Kidney (tissue), 14 donors: Measurements from ENCODE around the gene PRKN. TPM values are rescaled to one million over a fixed set of nuclear protein-coding genes. Genes with fewer than 3 reads are reported as not detected.

Experiments used
- DNase-seq, 5 donors: peaks; one replicate each; pipeline ENCODE4 v3.0.0-alpha.2; 2013 to 2020
- FAIRE-seq: peaks from 2 replicates; lab custom pipeline; 2012; peaks lifted over from hg19 to GRCh38; lab: Jason Lieb, UNC
- H3K27ac ChIP-seq, 2 donors: one replicate each; pipeline ENCODE4 v1.7.0; 2013; ENCODE audit warnings: low read depth in 2 of 2, low read length in 2 of 2, inconsistent platforms in 1 of 2
- H3K27me3 ChIP-seq: one replicate; pipeline ENCODE4 v1.7.1; 2013; ENCODE audit warnings: low read length, inconsistent platforms; ENCODE audit not compliant: control insufficient read depth, insufficient read depth
- H3K36me3 ChIP-seq, 3 donors: one replicate each; pipeline versions ENCODE4 v1.7.0 to v1.7.1; 2013; ENCODE audit warnings: low read length in 3 of 3, control low read depth in 1 of 3, inconsistent platforms in 1 of 3; ENCODE audit not compliant: insufficient read depth in 3 of 3, control insufficient read depth in 2 of 3
- H3K4me1 ChIP-seq, 3 donors: one replicate each; pipeline versions ENCODE4 v1.7.0 to v1.7.1; 2013; ENCODE audit warnings: low read length in 3 of 3, inconsistent platforms in 1 of 3, low read depth in 1 of 3; ENCODE audit not compliant: control insufficient read depth in 2 of 3, insufficient read depth in 2 of 3
- H3K4me3 ChIP-seq, 3 donors: one replicate each; pipeline versions ENCODE4 v1.7.0 to v1.8.1; 2013; ENCODE audit warnings: low read length in 3 of 3, control low read depth in 1 of 3, inconsistent platforms in 1 of 3
- H3K9ac ChIP-seq, 3 donors: one replicate each; pipeline versions ENCODE4 v1.7.0 to v1.7.1; 2013; ENCODE audit warnings: low read length in 3 of 3, control low read depth in 1 of 3, inconsistent platforms in 1 of 3
- H3K9me3 ChIP-seq, 3 donors: one replicate each; pipeline versions ENCODE4 v1.7.0 to v1.7.1; 2013; ENCODE audit warnings: low read length in 3 of 3, control low read depth in 1 of 3, inconsistent platforms in 1 of 3; ENCODE audit not compliant: control insufficient read depth in 2 of 3, insufficient read depth in 1 of 3
- intact Hi-C: fragments of 100-400 bp; cut with DNase I; formaldehyde crosslinking; loops from one replicate; pipeline ENCODE4 v1.11.1; 2022
- polyA plus RNA-seq: library from polyadenylated mRNA; stranded (reverse); fragments of 350-450 nt; fragmentation: Illumina TruSeq; extraction: RNeasy Lipid Tissue Mini Kit (QIAGEN cat#74804); gene quantifications from one replicate; pipeline ENCODE4 v1.2.3, GENCODE V29; 2014; ENCODE audit warnings: low read depth, low replicate concordance; ENCODE audit not compliant: insufficient read depth
- total RNA-seq: library from RNA; stranded (reverse); fragmentation: NEBNext Ultra II Directional; extraction: Animal tissue kit (Norgen Biotek cat#: 25700); gene quantifications from one replicate; pipeline ENCODE4 v1.2.1, GENCODE V29; 2021
- TF ChIP-seq, protein P1 (sequence below): IDR thresholded peaks from 3 replicates; pipeline ENCODE4 v1.5.1; 2012; ENCODE audit warnings: mild to moderate bottlenecking, moderate library complexity, borderline replicate concordance; ENCODE audit not compliant: insufficient read depth; ENCODE audit errors: extremely low read depth
- donor health status: control.
- donor health status: control.
- donor health status: control.
- donor health status: control.
- donor health status: control.
- donor health status: DM: yes; HTN: yes; CAD: no.
- donor health status: Normal renal cell carcinoma (clear cell type).

Gene PRKN
- total and polyA plus RNA-seq, 2 donors from 2014 or later = 8.6 to 10.4 TPM

DNA sequence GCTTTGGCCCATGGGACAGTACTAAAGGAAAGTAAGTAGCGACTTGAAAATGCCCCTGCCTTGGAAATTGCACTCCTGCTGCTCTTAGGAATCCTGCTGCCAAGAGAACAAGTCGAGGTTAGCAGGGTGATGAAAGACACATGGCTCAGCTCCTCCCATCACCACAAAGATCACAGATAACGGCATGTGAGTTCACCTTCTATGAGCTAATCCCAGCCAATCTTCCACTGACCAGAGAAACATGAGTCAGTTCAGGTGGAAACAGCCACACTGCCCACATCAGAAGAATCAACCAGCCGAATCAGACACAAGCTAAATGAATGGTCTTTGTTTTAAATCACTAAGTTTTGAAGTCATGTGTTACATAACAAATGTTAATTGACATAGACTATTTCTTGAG, 106.3 kb downstream of the PRKN start:
- Histone ChIP-seq H3K9ac (no peak overlapping the region), H3K4me3 (no peak overlapping the region), H3K36me3 (no peaks in the 10 kb centered on the region), H3K27ac (no peak overlapping the region), H3K27me3 (no peaks in the 10 kb centered on the region), H3K4me1 (no peaks in the 10 kb centered on the region), H3K9me3 (no peaks in the 10 kb centered on the region)
- peak in 3 of 5 donors; percentile 20 to 48 (median 32) for DNase-seq
- TF ChIP-seq, protein P1, sequence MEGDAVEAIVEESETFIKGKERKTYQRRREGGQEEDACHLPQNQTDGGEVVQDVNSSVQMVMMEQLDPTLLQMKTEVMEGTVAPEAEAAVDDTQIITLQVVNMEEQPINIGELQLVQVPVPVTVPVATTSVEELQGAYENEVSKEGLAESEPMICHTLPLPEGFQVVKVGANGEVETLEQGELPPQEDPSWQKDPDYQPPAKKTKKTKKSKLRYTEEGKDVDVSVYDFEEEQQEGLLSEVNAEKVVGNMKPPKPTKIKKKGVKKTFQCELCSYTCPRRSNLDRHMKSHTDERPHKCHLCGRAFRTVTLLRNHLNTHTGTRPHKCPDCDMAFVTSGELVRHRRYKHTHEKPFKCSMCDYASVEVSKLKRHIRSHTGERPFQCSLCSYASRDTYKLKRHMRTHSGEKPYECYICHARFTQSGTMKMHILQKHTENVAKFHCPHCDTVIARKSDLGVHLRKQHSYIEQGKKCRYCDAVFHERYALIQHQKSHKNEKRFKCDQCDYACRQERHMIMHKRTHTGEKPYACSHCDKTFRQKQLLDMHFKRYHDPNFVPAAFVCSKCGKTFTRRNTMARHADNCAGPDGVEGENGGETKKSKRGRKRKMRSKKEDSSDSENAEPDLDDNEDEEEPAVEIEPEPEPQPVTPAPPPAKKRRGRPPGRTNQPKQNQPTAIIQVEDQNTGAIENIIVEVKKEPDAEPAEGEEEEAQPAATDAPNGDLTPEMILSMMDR = no peak
- intact Hi-C loops = no loop called here
- no peak for FAIRE-seq

DNA sequence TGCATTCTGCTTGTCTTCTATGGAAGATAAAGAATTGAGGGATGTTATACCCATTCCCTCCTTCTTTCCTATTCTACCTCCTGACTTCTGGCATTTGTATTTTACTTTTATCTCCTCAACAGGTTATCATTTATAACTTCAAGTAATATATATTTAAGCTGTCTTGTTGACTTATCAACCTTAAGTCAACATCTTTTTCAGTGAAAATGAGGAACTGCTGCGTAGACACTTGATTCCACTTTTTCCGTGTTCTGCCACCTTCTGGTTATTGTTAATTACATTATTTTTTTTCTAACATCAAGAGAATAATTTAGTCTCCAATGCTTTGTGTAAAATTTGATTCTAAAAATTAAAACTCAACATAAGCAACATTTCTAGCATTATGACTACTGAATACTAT, 107.5 kb downstream of the PRKN start:
- intact Hi-C loops = no loop called here
- no peak overlapping the region for H3K9ac ChIP-seq
- H3K27ac ChIP-seq = no peak overlapping the region
- no peak overlapping the region for H3K4me3 ChIP-seq
- no peaks in the 10 kb centered on the region for H3K27me3 ChIP-seq
- H3K9me3 ChIP-seq = no peaks in the 10 kb centered on the region
- no peaks in the 10 kb centered on the region for H3K36me3 ChIP-seq
- no peaks in the 10 kb centered on the region for H3K4me1 ChIP-seq
- FAIRE-seq (no peak), DNase-seq (no peak)
- TF ChIP-seq, protein P1 = no peak

DNA sequence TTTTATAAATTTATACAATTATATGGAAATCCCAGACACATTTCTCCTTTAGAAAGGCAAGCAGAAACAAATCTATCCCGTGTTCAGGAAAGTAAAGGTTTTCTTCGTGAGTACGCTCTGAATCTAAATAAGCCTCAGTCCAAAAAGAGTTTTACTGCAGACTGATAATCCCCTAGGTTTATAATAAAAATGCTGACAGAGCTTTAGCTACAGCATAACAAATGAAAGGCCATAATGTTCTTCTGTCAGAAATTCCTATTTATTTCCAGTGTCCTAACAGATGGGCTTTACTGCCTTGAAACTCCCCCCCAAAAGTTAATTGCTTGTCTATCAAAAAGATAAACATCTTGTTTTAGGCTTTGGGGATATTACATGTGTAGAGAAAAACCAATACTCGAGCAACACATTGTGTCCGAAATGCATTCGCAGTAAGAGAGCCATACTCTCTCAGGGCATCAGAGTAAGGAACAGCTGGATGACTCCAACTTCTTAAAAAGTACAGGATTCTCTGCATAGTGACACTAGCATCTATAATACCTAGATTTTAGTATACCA, 109.0 kb downstream of the PRKN start:
- intact Hi-C loops = no loop called here
- H3K27ac ChIP-seq = no peak overlapping the region
- FAIRE-seq (no peak), DNase-seq (peak in 2 of 5 donors; percentile 15 to 55)
- H3K4me3 ChIP-seq = no peak overlapping the region
- TF ChIP-seq, protein P1 = no peak
- H3K4me1 ChIP-seq = no peaks in the 10 kb centered on the region
- H3K9me3 ChIP-seq = no peaks in the 10 kb centered on the region
- no peaks in the 10 kb centered on the region for H3K27me3 ChIP-seq
- no peak overlapping the region for H3K9ac ChIP-seq
- no peaks in the 10 kb centered on the region for H3K36me3 ChIP-seq
